ENCODE results near the gene RETREG2.

The RETREG2 gene

DNA sequence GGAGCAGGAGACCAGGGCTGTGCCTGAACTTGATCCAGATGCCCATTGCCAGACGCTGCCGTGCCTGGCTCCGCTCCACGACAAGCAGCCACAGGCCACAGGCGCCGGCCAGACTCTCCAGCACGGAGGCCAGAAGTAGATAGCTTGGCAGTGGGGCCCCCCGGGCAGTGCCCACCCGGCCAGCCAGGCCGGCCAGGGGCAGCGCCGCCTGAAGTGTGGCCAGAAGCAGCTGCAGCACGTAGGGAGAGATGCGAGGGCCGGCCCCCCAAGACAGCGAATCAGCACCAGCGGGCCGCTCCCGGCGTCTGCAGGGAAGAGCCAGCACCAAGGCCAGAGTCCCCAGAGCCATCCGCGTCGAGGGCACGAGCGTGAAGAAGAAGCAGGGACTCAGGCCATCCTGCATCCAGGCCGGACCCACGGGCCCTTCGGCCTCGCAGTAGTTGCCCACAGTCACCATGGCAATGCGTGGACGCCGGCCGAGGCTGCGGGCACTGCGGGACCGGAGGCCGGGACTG lies 40.2 kb downstream of the RETREG2 start:
- peak; percentile 52 to 66 for DNase-seq

DNA sequence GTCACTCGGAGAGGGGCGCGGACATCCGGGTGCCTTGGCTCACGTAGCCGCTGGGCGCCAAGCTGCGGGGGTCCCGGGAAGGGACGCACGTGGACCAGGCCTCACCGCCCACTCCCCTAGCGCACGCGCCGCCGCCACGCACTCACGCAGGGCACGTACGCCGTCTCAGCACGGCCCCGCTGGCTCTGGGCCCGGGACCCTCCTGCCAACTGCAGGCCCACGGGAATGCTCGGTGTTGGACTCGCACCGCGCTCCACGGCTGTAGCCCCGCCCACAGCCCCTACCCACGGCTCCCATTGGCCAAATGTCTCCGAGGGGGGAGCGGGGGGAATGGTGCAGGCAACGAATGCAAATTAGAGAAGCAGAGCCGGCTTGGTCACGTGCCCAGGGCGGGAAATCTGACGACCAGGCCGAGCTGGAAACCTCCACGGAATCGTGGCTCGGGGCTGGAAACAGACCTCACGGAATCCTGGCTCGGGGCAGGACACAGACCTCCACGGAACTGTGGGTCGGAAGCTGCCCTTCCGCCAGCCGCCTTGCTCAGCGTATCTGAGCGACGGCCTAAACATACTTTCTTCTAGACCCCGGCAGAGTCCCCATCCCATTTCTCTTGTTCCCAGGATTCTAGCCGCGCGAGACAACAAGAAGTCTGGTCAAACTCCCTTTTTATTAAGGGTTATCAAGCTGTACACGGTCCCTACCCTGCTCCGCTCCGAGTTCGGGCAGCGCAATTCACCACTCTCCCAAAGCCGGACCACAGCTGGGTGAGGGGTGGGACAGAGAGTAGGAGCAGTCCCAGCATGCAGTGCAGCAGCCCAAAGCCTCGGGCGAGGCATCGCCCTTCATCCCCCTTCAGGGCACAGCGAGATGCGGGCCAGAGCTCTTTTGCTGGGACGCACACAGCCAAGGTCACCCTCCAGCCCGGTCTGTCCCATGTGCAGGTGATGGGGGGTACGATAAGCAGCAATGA lies 40.9 kb downstream of the RETREG2 start, which contains the start of gene ABCB6:
Gene ABCB6, minus strand, starts transcription at position 227 of the 970 bp plus-strand sequence. CDS start 285 bp downstream, outside the sequence.
- DNase-seq = peak; percentile 86 to 89

DNA sequence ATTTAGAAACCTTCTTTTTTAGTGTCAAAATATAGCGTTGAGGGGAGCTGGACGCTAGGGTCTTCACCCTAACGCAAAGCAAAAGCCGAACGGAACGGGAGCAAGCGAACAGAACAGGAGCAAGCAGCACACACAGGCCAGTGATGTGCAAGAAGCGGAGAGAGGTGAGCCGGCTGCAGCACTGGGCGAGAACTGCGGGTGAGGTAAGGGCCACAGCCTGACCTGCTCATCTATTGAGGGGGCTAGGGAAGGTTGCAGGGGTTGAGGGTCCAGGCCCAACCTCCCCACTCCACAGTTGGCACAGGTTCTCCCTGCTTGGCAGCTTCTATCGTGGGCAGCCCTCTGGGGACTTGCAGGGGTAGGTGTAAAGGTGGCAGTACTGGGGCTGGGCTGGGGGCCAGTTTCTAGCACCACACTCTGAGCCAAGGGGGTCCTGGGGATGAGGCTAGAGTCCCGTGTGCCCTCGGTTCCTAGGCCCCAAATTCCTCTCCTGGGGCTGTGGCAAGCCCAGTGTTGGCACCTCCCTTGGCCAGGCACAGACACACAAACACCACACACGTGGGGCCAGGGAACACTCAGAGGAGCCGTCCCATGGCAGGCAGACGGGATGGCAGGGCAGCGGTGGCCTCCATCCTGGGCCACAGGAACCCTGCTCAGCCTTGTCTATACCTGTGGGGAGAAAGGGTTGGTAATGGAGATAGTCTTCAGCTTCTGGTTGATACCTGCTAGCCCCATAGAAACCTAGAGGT lies 41.9 kb downstream of the RETREG2 start:
- no peak for DNase-seq

GRCh38 chr2:219220652-219221402 lies 42.8 kb downstream of the RETREG2 start:
- DNase-seq = no peak

- DNase-seq = no peak
Measured at GRCh38 chr2:219221957-219222518, 44.0 kb downstream of the RETREG2 start.

- DNase-seq = no peak
Measured at GRCh38 chr2:219223831-219224610, 45.9 kb downstream of the RETREG2 start.

GRCh38 chr2:219225350-219225749 lies 47.3 kb downstream of the RETREG2 start:
- DNase-seq = no peak

GRCh38 chr2:219228041-219228910 lies 50.2 kb downstream of the RETREG2 start:
- no peak for DNase-seq

- no peak for DNase-seq
Measured at GRCh38 chr2:219228911-219229304, 50.8 kb downstream of the RETREG2 start.

DNA sequence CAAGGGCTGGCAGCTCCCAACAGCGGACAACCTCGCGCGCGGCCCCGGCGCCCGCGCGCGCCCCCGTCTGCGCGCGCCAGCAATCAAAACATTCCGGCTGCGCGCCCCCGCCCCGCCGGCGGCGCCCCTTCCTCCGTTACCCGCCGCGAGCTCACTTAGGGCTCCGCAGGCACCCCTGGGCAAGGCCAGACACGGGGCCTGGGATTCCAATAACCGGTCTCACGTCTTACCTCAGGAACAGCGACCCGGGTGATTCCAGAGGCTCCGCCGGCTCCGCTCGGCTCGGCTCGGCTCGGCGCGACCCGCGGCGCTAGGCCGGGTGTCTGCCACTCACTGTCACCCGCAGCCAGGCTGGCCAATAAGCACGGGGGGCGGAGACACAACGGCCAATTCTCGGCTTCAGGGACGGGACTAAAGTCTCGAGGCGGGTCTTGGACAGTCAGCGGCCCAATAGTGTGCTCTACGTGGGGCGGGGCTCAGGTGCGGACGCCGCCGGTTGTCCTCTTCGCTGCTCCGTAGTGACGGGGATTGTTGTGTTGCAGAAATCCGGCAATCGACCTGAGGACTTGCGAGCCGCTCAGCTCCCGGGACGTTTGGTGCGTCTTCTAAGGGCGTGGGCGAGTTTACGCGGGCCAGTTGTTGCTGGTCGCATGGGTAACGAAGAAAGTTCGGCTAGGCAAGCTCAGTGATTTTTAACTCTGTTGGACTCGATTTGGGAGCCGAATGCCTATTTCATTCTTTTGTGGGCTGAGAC lies 51.4 kb downstream of the RETREG2 start, which contains the start of the genes ANKZF1 and ATG9A:
Gene ANKZF1, plus strand, starts transcription at position 502 of the 754 bp plus-strand sequence. CDS start 452 bp downstream, outside the sequence.
Gene ATG9A, minus strand, starts transcription at position 332 of the 754 bp plus-strand sequence. CDS start 1,612 bp downstream, outside the sequence.
- DNase-seq = peak; percentile 96 to 98

DNA sequence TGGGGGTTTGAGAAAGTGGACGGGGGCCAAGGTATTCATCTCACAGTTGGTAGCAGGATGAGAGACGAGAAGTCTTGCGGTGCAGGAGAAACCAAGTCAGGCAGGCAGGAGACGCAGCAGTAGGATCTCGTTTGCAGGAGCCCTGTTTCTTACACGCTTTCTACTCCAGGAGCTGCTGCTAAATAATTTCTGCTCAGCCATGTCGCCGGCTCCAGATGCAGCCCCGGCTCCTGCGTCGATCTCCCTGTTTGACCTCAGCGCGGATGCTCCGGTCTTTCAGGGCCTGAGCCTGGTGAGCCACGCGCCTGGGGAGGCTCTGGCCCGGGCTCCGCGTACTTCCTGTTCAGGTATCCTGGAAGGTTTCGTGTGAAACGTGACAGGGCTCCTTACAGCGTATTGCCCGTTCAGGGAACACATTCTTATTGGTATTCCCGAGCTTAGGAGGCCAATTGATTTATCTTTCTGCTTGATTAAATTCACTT lies 52.0 kb downstream of the RETREG2 start:
- peak in 1 of 2 experiments; percentile 42 for DNase-seq

GRCh38 chr2:219234331-219234730 lies 56.3 kb downstream of the RETREG2 start:
- no peak for DNase-seq
